Suppressor macrophage treated with lipopolysaccharide for 4 hours (primary cell): ENCODE measurements around the gene EVX2.

ENCODE experiments used
- DNase-seq: peaks from one replicate; pipeline ENCODE4 v3.0.0-alpha.2; 2020

The EVX2 gene

GRCh38 chr2:176095421-176095820, 11.7 kb upstream of the EVX2 start:
- no peak for DNase-seq

DNA sequence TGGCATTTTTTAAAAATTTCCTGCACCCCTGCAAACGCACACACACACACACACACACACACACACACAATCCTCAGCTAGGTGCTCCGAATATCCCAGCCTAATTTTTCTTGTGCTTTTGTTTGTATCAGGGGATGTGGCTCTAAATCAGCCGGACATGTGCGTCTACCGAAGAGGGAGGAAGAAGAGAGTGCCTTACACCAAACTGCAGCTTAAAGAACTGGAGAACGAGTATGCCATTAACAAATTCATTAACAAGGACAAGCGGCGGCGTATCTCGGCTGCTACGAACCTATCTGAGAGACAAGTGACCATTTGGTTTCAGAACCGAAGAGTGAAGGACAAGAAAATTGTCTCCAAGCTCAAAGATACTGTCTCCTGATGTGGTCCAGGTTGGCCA, 10.6 kb upstream of the EVX2 start:
- DNase-seq, result no peak

DNA sequence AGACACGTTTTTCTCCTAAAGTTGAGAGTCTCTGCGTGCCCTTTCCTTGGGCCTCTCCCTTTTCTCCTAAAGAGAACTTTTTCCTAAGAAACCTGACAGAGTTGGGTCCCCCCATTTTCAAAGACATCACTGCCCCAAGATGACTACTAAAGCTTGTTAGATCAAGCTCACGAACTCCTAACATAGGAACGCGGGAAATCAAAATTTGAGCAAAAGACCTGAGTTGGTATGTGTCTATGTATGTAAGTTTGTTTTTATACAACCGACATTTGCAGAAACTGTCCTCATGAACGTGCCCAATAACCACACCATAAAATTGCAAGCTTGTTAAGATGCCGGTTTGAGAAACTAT, 10.1 kb upstream of the EVX2 start:
- no peak for DNase-seq

DNA sequence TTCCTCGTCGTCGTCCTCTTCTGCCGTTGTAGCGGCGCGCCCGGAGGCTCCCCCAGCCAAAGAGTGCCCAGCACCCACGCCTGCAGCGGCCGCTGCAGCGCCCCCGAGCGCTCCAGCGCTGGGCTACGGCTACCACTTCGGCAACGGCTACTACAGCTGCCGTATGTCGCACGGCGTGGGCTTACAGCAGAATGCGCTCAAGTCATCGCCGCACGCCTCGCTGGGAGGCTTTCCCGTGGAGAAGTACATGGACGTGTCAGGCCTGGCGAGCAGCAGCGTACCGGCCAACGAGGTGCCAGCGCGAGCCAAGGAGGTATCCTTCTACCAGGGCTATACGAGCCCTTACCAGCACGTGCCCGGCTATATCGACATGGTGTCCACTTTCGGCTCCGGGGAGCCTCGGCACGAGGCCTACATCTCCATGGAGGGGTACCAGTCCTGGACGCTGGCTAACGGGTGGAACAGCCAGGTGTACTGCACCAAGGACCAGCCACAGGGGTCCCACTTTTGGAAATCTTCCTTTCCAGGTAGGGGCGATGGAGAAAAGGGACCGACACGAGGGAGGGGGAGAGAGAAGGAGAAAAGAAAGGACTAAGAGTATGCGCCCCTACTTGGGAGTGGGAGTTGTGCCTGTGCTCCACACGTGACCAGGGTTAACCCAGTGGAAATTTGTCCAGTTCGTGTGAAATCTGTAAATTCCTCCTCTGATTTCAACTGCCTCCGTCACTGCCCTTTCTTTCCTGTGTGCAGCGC, 9.6 kb upstream of the EVX2 start:
- DNase-seq, result no peak

- no peak for DNase-seq
Observed at GRCh38 chr2:176092270-176093144, 8.7 kb upstream of the EVX2 start, which contains the start of gene HOXD13. TSS of gene HOXD13 (plus strand) at chr2:176092721. CDS start at chr2:176092891, 170 bp downstream.

DNA sequence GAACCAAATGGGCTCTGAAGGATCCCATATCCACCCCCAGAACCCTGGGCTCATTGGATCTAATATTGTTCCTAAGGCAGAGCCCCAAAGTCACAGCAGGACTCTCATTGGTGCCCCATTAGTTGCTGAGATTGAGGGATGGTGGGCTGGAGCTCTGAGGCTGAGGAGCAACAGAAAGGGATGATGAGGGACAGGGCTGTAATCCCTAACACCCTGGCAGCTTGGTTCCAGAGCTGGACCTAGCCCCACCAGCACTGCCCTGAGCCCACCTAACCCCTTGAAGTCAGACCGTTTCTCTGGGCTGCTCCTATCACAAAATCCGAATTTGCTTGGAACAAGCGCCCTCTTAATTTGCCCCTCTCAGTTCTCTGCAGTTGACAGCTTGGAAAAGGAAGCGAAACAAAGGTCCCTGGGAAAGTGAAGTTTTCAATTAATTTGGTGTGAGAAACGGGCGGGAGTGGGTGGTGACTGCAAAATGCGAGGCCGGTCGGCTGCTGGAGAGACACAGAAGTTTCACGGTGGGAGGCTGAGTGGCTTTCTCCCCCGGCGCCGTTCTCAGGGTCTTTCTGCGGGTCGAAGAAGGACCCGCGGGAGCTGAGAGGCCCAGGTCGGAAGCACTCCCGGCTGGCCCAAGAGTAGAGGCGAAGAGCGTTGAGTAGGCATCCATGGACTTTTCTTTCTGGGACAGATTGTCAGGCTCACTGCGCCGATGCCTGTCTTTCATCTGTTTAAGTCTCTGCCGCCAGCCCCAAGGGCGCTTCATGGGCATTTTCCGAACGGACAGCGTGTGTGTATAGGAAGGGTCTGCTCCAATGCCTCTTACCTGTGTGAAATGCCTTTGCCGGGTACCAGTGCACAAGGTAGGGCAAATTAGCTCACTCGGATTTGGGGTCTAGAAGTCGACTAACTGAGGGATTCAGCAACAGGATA, 7.8 kb upstream of the EVX2 start:
- DNase-seq, result no peak

DNA sequence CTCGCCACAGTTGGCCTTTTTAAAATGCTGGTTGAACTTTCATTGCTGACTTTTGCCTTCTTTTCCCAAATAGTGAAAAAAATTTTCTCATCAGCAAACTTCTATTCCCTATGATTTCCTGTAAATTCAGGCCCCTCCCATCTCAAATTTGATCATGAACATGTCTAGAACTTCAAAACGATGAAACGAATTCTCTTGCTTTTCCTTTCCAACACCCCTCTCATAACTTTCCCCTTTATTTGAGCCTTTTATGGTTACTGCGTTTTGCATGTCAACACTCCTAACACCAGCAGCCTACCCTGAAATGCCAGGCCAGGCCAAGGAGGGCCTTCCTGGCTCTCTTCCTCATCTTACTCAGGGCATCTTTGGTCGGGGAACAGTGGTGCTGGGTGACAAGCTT, 7.1 kb upstream of the EVX2 start:
- no peak for DNase-seq

DNA sequence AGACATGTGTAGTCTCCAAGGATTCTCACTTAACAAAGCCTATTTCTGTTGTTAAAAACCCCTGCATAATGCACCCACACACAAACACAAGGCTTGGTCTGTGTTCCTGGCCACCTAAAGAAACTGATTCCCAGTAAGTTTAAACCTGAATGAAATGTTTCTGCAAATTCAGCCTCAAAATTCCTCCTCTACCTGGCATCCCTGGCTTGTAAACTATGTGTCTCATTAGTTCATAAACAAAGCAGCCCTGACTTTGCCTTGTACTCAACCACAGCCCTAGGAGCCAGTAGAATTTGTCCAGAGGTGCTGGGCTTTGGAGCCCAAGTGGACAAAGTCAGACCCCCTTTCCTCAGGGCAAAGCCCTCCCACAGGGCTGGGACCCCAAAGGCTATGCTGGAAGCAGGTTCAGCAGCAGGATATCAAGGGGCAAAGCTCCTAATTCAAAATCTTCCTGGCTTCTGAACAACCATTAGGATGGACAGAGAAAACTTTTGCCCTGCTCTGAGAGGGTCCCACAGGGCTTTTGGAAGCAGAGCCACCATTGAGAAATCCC, 6.2 kb upstream of the EVX2 start:
- no peak for DNase-seq

- DNase-seq, result no peak
Observed at GRCh38 chr2:176088937-176089842, 5.4 kb upstream of the EVX2 start.

- DNase-seq, result peak; percentile 66
Observed at GRCh38 chr2:176088048-176088936, 4.5 kb upstream of the EVX2 start.

DNA sequence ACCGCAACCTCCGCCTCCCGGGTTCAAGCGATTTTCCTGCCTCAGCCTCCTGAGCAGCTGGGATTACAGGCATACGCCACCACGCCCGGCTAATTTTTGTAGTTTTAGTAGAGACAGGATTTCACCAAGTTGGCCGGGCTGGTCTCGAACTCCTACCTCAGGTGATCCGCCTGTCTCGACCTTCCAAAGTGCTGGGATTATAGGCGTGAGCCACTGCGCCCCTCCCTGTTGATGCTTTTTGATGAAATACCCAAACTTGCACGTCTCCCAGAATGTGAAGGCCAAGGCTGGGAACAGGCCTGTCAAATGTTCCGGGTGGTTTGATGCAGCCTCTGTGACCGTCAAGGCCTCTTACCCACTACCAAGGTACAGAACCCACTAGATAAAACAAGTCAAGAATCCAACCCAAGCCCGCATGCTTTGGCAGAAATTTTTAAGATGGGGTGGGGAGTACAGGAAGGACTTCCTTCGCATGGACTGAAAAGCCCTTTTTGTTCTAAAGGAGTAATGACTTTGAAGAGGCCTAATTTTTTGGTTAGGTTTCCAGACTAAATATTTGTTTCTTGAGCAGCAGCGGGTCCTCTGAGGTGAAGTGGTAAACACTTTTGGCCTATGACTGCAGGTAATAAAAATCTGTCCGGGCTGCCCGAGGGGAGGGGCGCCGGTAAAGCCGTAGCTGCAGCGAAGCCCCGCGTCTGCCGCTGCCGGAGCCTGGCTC, 3.7 kb upstream of the EVX2 start:
- DNase-seq, result no peak

GRCh38 chr2:176085861-176086771, 2.4 kb upstream of the EVX2 start:
- DNase-seq, result peak; percentile 34

GRCh38 chr2:176085120-176085788, 1.5 kb upstream of the EVX2 start:
- no peak for DNase-seq

- no peak for DNase-seq
Observed at GRCh38 chr2:176084611-176085119, 903 bp upstream of the EVX2 start.

DNA sequence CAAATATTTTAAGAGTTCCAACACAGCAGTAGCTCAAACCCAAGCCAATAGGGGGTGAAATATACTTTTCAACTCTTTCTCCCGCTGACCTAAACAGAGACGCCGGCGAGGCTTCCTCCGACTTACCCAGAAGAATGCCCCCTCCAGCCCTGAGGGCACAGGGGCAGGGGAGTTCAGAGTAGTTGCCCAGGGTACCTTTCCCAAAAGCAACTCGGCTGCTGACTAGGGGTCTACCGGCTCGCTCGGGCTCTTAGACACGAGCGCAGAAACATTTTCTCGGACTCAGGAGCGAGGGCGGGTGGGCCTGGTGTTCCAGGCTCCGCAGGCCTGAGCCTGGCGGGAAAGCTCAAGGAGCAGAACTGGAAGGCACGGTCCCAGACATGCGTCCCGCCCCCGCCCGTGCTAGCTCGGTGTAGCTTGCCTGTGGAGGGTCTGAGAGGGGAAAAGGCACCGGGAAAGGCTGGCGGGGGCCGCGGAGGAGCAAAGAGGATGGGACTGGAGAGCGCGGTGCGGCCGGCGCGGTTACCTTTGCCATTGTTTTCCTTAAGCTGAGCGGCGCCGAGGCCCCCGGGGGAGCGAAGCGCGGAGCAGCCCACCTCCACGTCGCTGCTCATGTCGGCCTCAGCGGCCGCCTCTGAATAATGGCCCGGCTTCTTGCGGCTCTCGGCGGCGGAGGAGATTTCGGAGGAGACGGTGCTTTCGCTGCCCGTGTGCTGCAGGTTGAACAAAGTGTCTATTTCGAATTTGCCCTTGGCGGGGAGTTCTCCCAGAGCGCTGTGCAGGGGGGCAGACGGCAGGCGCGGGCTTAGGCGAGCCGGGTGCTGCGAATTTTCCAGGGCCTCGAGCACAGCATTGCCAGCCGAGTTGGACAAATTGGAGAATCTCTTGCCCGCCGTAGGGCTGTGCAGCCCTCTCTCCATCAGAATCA, 674 bp downstream of the EVX2 start:
- DNase-seq, result no peak

DNA sequence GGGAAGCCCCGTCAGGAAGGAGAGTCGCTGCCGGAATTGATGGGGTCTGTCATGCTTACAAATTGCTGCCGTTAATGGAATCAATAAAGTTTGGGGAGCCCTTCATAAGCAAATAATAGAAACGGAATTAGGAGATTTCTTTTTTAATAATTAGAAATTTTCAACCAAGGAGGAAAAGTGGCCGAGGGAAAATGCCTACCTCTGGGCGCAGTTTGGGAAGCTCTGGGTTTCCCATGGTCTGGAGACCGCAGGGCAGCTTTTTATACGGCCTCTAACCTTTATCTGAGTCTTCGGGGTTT, 1.3 kb downstream of the EVX2 start:
- DNase-seq, result no peak
